Epithelial cell of prostate (primary cell): ENCODE measurements around the gene GTPBP4.
"Not testable (repeated sequence)": the region's sequence is repeated elsewhere in the genome, so short reads cannot be mapped to it uniquely, and the experiment has no call there.

Source experiments
- DNase-seq: peaks from one replicate; pipeline ENCODE4 v3.0.0-alpha.2; 2011; ENCODE audit warnings: low read depth, low spot score
- H3K27ac ChIP-seq: fragments of 450-650 bp; 2 replicates; pipeline ENCODE4 v1.5.1; 2017; ENCODE audit warnings: mild to moderate bottlenecking

GTPBP4 gene

DNA sequence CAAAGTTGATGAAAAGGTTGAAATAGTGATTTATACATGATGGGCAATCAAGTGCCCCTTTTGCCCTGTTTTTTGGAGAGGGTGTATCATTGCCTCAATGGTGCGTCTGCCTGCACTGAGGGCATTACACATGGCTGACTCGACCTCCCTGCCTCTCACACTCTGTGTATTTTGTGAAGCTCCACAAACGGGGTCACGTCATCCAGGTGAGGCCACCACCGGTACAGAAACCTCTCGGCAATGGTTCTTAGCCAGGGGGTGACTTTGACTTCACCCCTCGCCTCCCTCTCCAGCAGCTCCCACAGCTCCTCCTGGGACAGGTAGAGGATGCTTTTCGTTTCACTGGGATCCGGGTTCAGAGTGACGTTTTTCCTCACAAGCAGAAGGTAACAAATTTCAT lies 31.1 kb downstream of the GTPBP4 start:
- H3K27ac ChIP-seq: no peak overlapping the region
- no peak for DNase-seq

DNA sequence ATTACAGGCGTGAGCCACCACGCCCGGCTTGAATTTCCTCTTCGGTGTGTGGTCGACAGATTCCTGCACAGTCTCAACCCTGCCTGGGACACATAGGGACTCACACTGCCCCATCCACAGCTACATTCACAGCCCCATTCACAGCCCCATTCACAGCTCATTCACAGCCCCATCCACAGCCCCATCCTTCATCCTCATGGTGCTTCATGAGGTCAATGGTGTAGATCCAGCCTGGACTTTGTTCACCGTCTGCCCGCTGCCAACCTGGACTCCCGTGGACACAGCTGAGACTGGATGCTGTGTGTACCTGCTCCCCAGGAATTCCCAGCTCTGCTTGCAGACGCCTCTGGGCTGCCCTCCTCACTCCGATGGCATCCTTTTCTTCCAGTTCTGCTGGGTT lies 32.2 kb downstream of the GTPBP4 start:
- H3K27ac ChIP-seq: no peak overlapping the region
- DNase-seq: no peak

DNA sequence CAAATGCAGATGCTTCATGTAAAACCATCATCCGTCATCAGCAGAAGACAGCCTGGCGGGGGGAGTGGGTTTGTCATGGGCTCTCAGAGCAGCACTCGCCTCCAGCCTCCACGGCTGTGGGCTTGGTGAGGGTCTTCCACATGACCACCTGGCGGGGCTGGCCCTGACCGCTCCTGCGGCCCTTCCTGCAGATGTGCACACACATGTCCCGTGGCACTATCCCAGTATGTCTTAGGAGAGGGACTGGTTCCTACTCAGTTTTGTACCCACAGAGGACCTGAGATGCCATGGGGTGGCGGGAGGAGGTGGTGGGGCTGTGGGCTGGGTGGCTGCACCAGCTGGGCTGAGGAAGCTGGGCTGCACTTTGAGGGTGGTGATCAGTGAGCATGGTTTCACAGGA lies 32.7 kb downstream of the GTPBP4 start:
- H3K27ac ChIP-seq: no peak overlapping the region
- DNase-seq: no peak

DNA sequence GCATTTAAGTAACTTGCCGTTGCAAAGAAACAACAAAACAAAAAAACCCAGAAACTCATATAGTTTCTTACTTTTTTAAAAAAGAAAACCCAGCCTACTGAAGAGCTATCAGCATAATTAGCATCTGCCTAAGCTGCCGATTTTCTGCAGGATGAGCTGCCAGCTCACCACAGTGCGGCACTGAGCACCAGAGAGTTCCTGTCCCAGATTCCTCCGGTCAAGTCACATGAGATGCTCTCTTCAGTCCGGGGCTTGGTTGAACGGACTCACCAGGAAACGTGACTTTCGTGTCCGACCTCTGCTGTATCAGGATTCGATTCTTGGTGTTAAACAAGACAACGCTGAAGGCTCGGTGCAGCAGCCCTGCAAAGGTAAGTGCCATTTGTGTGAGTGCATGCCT lies 34.2 kb downstream of the GTPBP4 start:
- DNase-seq: no peak
- no peak overlapping the region for H3K27ac ChIP-seq

DNA sequence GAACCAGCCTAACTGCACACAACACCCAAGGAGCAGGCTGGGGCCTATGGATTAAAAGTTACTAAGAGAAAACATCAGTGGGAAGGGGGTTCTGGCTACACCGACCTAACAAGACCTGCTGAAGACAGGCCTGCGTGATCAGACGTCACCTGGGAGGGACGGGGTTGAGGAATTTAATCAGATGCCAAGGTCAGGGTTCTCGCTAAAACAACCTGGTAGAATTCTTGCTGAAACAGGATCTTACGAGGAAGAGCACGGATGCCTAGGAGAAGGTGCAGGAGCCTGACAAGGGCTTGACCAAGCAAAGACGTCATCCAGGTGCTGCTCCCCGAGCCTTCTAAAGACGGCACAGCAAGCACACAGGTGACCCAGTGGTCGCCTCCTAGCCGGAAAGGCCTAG lies 35.9 kb downstream of the GTPBP4 start:
- no peak overlapping the region for H3K27ac ChIP-seq

DNA sequence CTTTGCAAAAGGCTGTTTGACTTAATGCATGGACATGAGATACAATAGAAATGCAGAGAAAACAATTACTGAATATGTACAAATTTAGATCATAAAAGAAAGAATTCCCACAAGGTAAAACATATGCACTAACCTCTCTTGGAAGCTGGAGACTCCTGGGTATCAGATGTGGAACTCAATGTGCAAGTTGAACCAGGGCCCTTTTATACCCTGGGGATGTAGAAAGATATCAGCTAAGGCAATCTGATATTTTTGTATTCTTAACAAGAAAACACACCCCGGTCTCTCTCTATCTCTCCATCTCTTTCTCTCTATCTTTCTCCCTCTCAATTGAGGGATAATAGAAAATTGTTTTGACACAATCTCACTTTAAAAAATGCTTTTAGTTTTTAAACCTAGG lies 37.4 kb downstream of the GTPBP4 start, which contains the start of gene IDI2:
Gene IDI2, minus strand, starts transcription at position 177 of the 400 bp plus-strand sequence. CDS start 1,136 bp downstream, outside the sequence.
- no peak for DNase-seq
- no peak within 1 kb of the TSS for H3K27ac ChIP-seq

More for the DNA sequence above, 35.9 kb downstream of the GTPBP4 start:
- DNase-seq: no peak

GRCh38 chr10:1026578-1026977 lies 38.3 kb downstream of the GTPBP4 start:
- H3K27ac ChIP-seq: no peak overlapping the region
- no peak for DNase-seq

DNA sequence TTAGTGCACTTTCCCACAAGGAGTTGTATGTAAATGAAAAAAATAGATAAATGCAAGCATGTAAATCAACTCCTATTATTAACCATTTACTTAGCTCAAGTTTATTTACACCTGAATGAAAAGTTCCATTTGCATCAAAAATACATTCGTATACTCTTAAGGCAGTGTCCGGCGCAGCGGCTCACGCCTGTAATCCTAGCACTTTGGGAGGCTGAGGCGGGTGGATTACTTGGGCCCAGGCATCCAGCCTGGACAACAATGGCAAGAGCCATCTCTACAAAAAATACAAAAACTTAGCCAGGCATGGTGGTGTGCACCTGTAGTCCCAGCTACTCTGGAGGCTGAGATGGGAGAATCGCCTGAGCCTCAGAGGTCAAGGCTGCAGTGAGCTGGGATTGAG lies 41.6 kb downstream of the GTPBP4 start:
- DNase-seq: no peak
- no peak overlapping the region for H3K27ac ChIP-seq

- DNase-seq: no peak
Measured at GRCh38 chr10:1033601-1034000, 45.4 kb downstream of the GTPBP4 start.

DNA sequence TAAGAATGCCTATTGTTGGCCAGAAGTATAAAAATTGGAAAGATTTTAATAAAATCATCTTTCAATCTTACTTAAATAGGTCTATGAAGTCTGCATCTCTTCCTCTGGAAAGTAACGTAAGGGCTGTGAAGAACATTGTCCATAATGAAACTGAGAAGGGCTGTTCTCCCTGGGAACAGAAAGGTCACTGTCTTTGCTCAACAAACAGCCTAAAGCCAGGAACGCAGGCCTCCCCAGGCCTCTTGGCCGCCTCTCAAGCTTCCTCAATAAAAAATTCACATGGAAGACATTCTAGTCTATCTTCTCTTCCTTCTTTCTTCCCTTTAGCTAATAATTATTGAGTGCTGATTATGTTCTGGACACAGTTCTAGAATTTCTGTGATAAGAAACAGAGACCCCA lies 46.5 kb downstream of the GTPBP4 start:
- no peak for DNase-seq
- H3K27ac ChIP-seq: no peak overlapping the region

More at GRCh38 chr10:1033601-1034000, 45.4 kb downstream of the GTPBP4 start:
- no peak overlapping the region for H3K27ac ChIP-seq

DNA sequence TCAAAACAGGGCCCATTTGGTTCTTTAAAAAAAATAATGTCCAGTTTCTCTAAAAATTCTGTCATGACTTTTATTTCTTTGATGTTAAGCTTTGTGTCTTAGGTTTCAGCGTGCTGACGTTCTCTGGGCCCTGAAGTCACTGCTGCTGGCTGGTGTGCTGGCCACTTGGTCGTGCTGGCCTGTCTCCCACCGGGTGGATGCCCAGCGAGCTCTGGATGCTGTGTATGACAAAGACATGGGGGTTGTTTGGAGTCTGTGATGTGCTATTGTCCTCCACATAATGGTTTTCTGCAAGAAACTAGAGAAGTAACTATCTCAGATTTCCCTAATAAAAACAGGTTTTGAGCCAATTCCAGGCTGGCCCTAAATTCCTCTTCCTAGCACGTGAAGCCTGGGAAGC lies 47.0 kb downstream of the GTPBP4 start:
- no peak for DNase-seq

DNA sequence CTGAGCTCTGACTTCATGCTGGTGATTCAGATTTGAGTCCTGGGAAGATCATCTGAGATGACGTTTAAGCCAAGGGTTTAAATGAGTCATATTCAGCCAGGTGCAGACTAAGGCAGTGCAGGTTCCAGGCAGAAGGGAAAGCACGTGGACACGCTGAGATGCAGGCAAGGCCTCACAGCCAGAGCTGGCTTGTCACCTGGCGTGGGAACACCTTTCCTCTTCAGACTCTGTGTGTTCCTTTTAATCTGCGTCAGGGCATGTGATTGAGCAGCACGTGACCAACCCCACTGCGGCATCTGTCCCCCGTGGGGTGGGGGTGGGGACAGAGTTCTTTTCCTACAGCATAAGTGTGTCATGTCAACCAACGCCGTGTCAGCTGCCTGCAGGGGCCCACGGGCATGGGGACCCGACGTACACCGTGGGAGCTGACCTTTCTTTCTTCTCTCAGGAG lies 48.1 kb downstream of the GTPBP4 start:
- DNase-seq: peak; percentile 87

More for the DNA sequence above, 47.0 kb downstream of the GTPBP4 start:
- H3K27ac ChIP-seq: peak overlapping the region; percentile 58

DNA sequence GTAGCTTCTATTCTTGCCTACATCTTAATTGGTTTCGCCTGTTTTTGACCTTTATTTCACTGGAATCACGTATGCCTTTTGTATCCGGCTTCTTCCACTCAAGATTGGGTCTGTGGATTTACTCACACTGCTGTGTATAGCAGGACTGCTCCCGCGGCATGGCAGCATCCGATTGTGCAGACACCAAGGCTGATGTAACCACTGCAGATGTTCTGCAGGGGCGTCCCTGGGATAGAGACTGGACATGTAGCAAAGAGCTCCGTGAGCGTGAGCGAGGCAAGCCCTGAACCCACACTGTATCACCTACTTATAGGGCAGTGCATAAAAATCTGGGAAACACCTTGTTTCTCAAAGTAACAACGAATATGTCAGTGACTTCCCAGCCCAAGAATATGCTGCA lies 48.9 kb downstream of the GTPBP4 start:
- peak overlapping the region; percentile 58 for H3K27ac ChIP-seq
- DNase-seq: no peak

More for the DNA sequence above, 48.1 kb downstream of the GTPBP4 start:
- peak overlapping the region; percentile 58 for H3K27ac ChIP-seq

- H3K27ac ChIP-seq, DNase-seq: not testable (repeated sequence)
Measured at GRCh38 chr10:1038769-1039168, 50.5 kb downstream of the GTPBP4 start.

DNA sequence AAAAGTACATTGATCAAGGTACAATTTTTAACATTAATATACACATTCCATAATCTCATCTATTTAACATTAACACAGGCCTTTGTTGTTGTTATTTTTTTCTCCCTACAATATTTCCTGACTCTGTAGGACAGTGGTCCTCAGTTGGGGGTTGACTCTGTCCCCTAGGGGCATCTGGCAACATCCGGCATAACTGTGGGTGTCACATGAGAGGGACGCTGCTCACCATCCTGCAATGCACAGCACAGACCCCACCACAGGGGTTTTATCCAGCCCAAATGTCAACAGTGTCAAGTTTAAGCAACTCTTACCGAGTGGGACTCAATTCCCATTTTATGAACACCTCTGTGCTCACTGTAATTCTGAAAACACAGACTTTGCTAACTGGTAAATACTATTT lies 51.9 kb downstream of the GTPBP4 start:
- H3K27ac ChIP-seq: no peak overlapping the region

DNA sequence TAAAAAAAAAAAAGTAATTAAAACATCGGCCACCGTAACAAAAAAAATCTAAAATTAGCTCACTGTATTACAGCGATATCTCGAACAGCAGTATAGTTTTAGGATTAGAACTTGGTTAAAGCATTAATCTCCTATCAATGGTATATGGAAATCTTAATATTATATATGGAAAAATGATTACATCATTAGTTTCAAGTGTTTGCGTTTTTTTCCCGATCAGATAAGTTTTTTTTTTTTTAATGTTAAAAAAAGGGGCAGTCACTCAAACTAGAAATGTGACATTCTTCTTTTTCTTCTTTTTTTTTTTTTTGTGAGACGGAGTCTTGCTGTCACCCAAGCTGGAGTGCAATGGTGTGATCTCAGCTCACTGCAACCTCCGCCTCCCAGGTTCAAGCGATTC lies 53.3 kb downstream of the GTPBP4 start:
- H3K27ac ChIP-seq: no peak overlapping the region
- no peak for DNase-seq

More for the DNA sequence above, 51.9 kb downstream of the GTPBP4 start:
- DNase-seq: no peak

GRCh38 chr10:1043532-1043995 lies 55.3 kb downstream of the GTPBP4 start:
- no peak for DNase-seq
- no peak overlapping the region for H3K27ac ChIP-seq

DNA sequence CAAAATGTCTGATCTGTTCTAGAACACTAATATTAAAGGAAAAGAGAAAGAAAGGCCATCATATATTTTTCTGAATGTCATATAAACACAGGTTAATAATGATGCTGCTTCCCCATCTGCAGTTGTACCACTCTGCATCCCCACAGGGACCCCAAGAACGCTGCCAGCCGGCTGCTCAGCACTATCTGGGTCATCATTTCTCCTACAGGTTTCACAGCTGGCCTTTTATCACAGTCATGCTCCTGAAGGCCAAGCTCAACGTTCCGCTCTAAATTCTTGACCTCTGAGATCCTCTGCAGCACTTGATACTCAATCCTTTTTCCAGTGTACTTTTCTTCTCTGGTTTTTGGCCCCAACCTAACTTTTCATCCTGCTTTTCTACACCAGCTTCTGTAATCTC lies 55.9 kb downstream of the GTPBP4 start:
- no peak for DNase-seq
- H3K27ac ChIP-seq: peak overlapping the region; percentile 11

- DNase-seq: no peak
- peak overlapping the region; percentile 11 for H3K27ac ChIP-seq
Measured at GRCh38 chr10:1044964-1045363, 56.7 kb downstream of the GTPBP4 start.

DNA sequence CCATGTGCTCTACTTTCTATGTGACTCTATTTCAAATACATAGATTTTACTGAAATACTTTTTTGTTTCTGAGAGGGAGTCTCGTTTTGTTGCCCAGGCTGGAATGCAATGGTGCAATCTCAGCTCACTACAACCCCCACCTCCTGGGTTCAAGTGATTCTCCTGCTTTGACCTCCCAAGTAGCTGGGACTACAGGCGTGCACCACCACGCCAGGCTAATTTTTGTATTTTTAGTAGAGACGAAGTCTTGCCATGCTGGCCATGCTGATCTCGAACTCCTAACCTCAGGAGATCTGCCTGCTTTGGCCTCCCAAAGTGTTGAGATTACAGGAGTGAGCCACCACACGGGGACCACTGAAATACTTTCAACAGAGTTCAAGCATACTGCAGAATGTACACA lies 57.2 kb downstream of the GTPBP4 start:
- H3K27ac ChIP-seq: peak overlapping the region; percentile 11
- DNase-seq: no peak

DNA sequence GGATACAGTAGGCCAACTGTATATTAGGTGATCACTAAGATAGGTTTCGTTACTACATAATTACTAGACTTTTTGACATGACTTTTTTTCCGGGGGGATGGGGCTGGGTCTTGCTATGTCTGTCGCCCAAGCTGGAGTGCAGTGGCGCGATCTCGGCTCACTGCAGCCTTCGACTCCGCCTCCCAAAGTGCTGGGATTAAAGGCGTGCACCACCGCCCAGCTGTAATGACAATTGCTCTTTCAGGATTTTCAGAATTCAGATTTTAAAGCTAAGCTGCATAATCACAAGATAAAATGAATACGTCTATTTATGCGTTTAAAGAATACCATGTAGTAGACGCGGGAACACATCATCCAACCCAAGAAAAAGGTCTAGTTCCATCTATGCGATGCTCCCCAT lies 59.7 kb downstream of the GTPBP4 start:
- DNase-seq: no peak
- H3K27ac ChIP-seq: peak overlapping the region; percentile 97

- H3K27ac ChIP-seq: peak overlapping the region; percentile 97
- DNase-seq: no peak
Measured at GRCh38 chr10:1048349-1048731, 60.1 kb downstream of the GTPBP4 start.
